Small intestine (tissue), 7 donors: ENCODE measurements around the gene SUN1. TPM values are rescaled to one million over a fixed set of nuclear protein-coding genes. Genes with fewer than 3 reads are reported as not detected.
"Not testable (repeated sequence)": the region's sequence is repeated elsewhere in the genome, so short reads cannot be mapped to it uniquely, and the experiment has no call there.

Experiments used
- DNase-seq, 2 donors: peaks; one replicate each; pipeline versions ENCODE4 v3.0.0 to v3.0.0-alpha.2; 2013
- FAIRE-seq: peaks from 2 replicates; lab custom pipeline; 2012; peaks lifted over from hg19 to GRCh38; lab: Jason Lieb, UNC
- H3K27ac ChIP-seq, 3 donors: one replicate each; pipeline ENCODE4 v1.5.1; 2013; ENCODE audit warnings: low read length in 2 of 3, mild to moderate bottlenecking in 2 of 3, control low read depth in 1 of 3, inconsistent platforms in 1 of 3, low read depth in 1 of 3, moderate library complexity in 1 of 3
- H3K27me3 ChIP-seq, 3 donors: one replicate each; pipeline ENCODE4 v1.6.1; 2013; ENCODE audit warnings: low read length in 3 of 3, inconsistent platforms in 1 of 3; ENCODE audit not compliant: control insufficient read depth in 3 of 3, insufficient read depth in 3 of 3
- H3K36me3 ChIP-seq, 3 donors: one replicate each; pipeline ENCODE4 v1.6.1; 2013; ENCODE audit warnings: low read length in 3 of 3, inconsistent platforms in 1 of 3, low read depth in 1 of 3, mild to moderate bottlenecking in 1 of 3, moderate library complexity in 1 of 3; ENCODE audit not compliant: control insufficient read depth in 3 of 3, insufficient read depth in 2 of 3
- H3K4me1 ChIP-seq, 3 donors: one replicate each; pipeline ENCODE4 v1.6.1; 2013; ENCODE audit warnings: low read length in 2 of 3, inconsistent platforms in 1 of 3, low read depth in 1 of 3, mild to moderate bottlenecking in 1 of 3, moderate library complexity in 1 of 3; ENCODE audit not compliant: control insufficient read depth in 3 of 3, insufficient read depth in 2 of 3
- H3K4me3 ChIP-seq, 3 donors: one replicate each; pipeline ENCODE4 v1.5.1; 2013; ENCODE audit warnings: low read length in 3 of 3, control low read depth in 1 of 3, inconsistent platforms in 1 of 3, low read depth in 1 of 3, mild to moderate bottlenecking in 1 of 3, moderate library complexity in 1 of 3
- H3K9me3 ChIP-seq, 2 donors: one replicate each; pipeline ENCODE4 v1.6.1; 2013; ENCODE audit warnings: low read depth in 1 of 2, low read length in 1 of 2; ENCODE audit not compliant: control insufficient read depth in 2 of 2, insufficient read depth in 1 of 2
- WGBS, 3 donors: extraction: QIAGEN DNeasy Blood & Tissue Kit; methylation state at CpG; one replicate each; pipeline ENCODE4 v1.1.7; 2013; 5-methylcytosine and 5-hydroxymethylcytosine counted together
- polyA plus RNA-seq, 4 donors: library from polyadenylated mRNA; stranded (reverse) in 3 of 4; unstranded in 1 of 4; fragments of 200-250 nt in 3 of 4; fragments of 120-200 nt in 1 of 4; gene quantifications; one replicate each; pipeline versions ENCODE4 v1.2.1 to v1.2.3, GENCODE V29; 2013
- donor health status: healthy with polysubstance abuse.
- donor health status: control.
- donor health status: control.
- donor health status: Bipolar disorder and iron deficiency.
- donor health status: healthy.

The SUN1 gene
- polyA plus RNA-seq, 4 donors, result 41.6 to 105 (median 61.2) TPM

DNA sequence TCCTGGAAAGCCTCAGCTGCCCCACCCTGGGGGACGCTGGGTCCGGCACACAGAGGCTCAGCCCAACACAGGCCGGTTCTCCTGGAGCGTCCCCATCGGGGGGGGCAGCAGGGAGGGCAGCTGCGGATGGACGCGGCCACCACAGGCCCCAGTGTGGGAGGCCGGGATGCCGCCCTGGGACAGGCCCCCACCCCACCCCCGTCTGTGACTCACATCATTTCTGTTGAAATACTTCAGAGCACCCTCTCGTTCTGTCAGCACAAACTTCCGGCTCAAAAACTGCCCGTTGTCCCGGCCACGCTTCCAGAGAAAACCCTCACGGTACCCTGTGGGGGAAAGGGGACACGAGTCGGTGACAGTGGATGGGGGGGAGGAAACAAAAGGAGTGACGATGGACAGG lies 72.6 kb downstream of the SUN1 start:
- no peak for FAIRE-seq
- H3K4me1 ChIP-seq, result peaks cover 0 to 19% (median 0%) of the 10 kb centered on the region in 3 donors
- no peak overlapping the region for H3K4me3 ChIP-seq
- no peaks in the 10 kb centered on the region for H3K27me3 ChIP-seq
- no peak for DNase-seq
- H3K27ac ChIP-seq, result no peak overlapping the region
- H3K36me3 ChIP-seq, result peaks cover 2 to 68% (median 3%) of the 10 kb centered on the region in 3 donors
- 66 to 88% (median 83%) methylated on average over 20 of the region's 20 CpGs for WGBS, 3 donors
- H3K9me3 ChIP-seq, result no peaks in the 10 kb centered on the region

DNA sequence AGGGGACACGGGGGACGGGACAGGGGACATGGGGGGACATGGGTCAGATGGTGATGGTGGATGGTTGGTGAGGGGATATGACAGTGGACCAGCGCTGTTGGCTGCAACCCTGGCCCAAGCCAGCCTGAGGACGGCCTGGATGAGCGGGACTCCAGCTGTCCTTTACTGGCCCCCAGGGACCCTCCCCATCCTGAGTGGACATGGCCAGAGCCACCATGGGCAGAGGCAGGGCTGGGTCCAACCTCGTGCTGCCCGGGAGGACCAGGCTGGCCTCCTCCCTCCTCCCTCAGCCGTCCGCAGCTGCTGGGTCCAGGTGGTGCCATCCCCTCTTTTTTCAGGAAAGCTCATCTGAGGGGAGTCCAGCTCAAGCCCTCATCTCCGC lies 74.5 kb downstream of the SUN1 start:
- Histone ChIP-seq H3K4me1 (peaks cover 0 to 11% (median 0%) of the 10 kb centered on the region in 3 donors), H3K4me3 (no peak overlapping the region), H3K9me3 (no peaks in the 10 kb centered on the region), H3K27ac (no peak overlapping the region), H3K36me3 (peaks cover 2 to 67% (median 3%) of the 10 kb centered on the region in 3 donors), H3K27me3 (peaks cover 0 to 3% (median 0%) of the 10 kb centered on the region in 3 donors)
- FAIRE-seq, result no peak
- DNase-seq, result no peak
- WGBS, 3 donors, result 74 to 93% (median 76%) methylated on average over 8 to 10 of the region's 10 CpGs

DNA sequence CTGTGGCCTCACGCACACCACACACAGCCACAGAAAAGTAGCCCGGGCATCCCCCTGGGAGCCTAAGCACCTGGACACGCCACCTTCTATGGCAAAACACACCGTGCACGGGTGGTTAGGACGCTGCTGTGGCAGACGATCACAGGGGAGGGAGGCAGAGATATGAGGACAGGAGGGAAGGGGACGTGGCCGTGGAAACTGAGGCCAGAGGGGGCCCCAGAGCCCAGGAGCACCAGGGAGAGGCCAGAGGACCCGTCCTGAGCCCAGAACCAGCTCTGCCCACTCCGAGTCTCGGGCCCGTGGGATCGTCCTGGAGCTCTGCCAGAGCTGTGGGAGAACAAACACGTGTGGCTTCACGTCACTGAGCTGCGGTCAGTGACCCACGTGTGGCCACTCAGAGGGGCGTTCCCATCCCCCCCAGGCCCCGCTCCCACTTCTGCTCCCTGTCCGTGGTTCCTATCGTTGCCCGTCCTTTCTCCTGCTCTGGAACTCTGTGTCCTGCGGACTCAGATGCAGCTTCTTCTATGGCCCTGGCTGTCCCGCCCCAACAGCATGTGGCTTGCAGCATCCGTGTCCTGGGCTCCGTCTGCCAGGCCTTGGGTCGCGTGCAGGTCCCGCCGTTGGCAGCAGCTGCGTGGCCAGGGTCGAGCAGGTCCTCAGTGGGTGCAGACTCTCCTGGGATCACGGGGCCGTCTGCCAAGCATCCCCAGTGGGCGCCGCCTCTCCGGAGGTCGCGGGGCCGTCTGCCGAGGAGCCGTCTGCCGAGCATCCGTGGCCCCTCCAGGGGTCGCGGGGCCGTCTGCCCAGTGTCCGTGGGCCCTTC lies 75.1 kb downstream of the SUN1 start:
- FAIRE-seq (no peak), DNase-seq (no peak)
- Histone ChIP-seq H3K27me3 (peaks cover 0 to 3% (median 0%) of the 10 kb centered on the region in 3 donors), H3K9me3 (no peaks in the 10 kb centered on the region), H3K4me3 (no peak overlapping the region), H3K36me3 (peaks cover 2 to 71% (median 3%) of the 10 kb centered on the region in 3 donors), H3K27ac (no peak overlapping the region), H3K4me1 (peaks cover 0 to 8% (median 0%) of the 10 kb centered on the region in 3 donors)
- WGBS, 3 donors, result 78 to 86% (median 85%) methylated on average over 41 to 49 of the region's 49 CpGs

DNA sequence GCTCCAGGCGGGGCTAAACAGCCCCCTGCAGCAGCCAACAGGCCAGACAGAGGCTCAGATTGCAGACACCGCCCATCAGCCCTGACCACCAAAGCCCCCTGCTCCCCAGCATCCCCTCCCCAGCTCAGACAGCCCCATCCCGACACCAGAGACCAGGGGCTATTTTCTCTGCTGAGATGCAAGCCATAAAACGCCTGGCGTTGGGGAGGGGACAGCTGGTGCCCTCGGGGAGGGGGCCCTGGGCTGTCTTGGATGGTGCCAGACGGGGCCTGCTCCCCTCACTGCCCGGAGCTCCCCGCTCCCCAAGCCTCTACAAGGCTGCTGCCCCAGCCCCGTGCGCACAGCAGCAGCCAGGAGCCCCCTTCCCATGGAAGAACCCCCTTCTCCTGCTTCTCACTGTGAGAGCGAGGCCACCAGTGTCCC lies 75.9 kb downstream of the SUN1 start:
- DNase-seq (no peak), FAIRE-seq (no peak)
- no peak overlapping the region for H3K27ac ChIP-seq
- no peaks in the 10 kb centered on the region for H3K9me3 ChIP-seq
- H3K4me1 ChIP-seq, result peaks cover 0 to 8% (median 0%) of the 10 kb centered on the region in 3 donors
- 87 to 89% (median 89%) methylated on average over 9 to 12 of the region's 12 CpGs for WGBS, 3 donors
- H3K36me3 ChIP-seq, result peaks cover 2 to 70% (median 3%) of the 10 kb centered on the region in 3 donors
- peaks cover 0 to 3% (median 0%) of the 10 kb centered on the region in 3 donors for H3K27me3 ChIP-seq
- H3K4me3 ChIP-seq, result no peak overlapping the region

DNA sequence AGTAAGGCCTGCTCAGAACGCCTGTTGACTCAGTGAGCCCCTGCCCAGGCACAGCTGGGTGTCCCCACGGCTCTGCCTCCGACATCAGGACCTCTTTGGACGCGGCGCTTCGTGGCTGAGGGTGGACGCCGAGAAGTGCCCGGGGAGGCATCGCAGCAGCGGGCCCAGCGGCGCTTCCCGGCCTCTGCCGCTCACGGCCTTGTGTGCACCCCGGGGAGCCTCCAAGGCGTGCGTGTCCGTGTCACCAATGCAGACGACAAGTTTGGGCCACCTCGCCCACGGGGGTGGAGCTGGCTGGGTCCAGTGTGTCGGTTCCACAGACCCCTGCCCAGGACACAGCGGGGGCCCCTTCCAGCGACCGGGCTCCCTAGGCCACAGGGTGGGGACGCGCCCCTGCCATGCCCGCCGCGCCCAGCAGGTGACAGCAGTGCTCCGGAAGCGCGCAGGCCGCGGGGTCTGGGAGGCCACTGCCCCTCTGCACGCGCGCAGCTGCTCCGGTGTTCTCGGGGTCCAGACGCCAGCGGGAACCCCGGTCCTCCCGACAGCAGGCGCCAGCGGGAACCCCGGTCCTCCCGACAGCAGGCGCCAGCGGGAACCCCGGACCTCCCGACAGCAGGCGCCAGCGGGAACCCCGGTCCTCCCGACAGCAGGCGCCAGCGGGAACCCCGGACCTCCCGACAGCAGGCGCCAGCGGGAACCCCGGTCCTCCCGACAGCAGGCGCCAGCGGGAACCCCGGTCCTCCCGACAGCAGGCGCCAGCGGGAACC lies 76.5 kb downstream of the SUN1 start:
- H3K27me3 ChIP-seq, FAIRE-seq, H3K27ac ChIP-seq, H3K9me3 ChIP-seq: not testable (repeated sequence)
- Histone ChIP-seq H3K36me3 (peaks cover 2 to 67% (median 3%) of the 10 kb centered on the region in 3 donors), H3K4me3 (peak overlapping the region in 1 of 3 donors; percentile 38), H3K4me1 (peaks cover 0 to 12% (median 0%) of the 10 kb centered on the region in 3 donors)
- peak; percentile 64 to 87 for DNase-seq
- 21 to 48% (median 33%) methylated on average over 36 to 71 of the region's 73 CpGs for WGBS, 3 donors

DNA sequence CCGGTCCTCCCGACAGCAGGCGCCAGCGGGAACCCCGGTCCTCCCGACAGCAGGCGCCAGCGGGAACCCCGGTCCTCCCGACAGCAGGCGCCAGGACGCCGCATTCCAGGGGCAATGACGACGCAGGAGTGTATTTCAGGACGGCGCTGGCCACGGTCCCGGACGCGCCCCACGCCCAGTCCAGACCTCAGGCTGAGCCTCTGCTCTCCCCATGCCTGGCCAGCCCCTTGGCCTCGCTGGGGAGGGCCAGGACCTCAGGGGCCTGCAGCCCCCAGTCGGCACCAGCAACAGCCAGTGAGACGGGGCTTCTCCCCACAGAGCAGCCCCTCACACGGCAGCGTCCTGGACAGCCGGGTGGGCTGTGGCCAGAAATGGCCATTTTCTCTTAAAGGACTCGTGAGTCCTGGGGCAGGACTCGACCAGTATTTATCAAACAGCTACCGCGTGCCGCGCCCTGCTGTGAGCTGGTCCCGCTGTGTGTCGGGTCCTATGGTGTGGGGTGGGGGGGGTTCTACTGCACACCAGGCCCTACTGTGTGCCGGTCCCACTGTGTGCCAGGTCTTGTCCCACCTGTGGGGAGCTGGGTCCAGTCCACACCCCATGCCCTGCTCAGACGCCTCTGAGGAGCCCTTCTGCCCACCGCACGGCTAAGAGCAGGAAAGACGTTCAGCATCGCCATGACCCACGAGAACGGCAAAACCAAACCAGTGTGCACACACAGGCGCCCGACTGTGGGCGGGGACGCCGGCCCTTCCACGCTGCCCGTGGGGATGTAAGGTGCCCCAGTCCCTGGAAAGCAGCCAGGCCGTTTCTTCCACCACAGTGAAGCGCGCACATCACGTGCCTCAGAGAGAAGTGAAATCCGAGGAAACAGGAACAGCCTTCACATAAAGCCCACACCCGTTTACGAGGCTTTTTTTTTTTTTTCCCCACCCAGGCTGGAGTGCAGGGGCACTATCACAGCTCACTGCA lies 77.4 kb downstream of the SUN1 start:
- no peak for FAIRE-seq
- Histone ChIP-seq H3K4me3 (peak overlapping the region in 1 of 3 donors; percentile 7), H3K36me3 (peaks cover 0 to 59% (median 1%) of the 10 kb centered on the region in 3 donors), H3K27me3 (peaks cover 0 to 3% (median 0%) of the 10 kb centered on the region in 3 donors), H3K4me1 (peaks cover 0 to 20% (median 0%) of the 10 kb centered on the region in 3 donors), H3K9me3 (no peaks in the 10 kb centered on the region), H3K27ac (peak overlapping the region in 2 of 3 donors; percentile 35 to 64)
- peak; percentile 59 to 64 for DNase-seq
- 33 to 48% (median 38%) methylated on average over 38 to 57 of the region's 58 CpGs for WGBS, 3 donors

DNA sequence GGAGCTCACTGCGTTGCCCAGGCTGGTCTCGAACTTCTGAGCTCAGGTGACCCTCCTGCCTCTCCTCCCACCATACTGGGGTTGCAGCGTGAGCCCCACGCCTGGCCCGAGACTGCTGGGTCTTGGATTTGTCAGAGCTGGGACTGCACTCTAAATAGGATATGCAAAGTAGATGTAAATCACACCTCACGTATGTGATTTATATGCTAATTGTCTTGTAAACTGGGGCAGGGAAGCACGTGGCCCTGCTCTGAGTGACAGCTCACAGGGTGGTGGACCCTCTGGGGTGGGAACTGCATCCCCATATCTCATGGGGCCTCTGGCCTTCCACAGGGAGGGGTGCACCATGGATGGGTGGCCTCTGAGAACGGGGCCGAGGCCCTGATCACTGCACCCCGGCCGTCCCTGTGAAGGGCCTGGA lies 78.2 kb downstream of the SUN1 start:
- WGBS, 3 donors, result 82 to 88% (median 86%) methylated on average over 11 of the region's 11 CpGs
- no peaks in the 10 kb centered on the region for H3K9me3 ChIP-seq
- peaks cover 0 to 62% (median 0%) of the 10 kb centered on the region in 3 donors for H3K36me3 ChIP-seq
- no peak overlapping the region for H3K4me3 ChIP-seq
- DNase-seq (no peak), FAIRE-seq (no peak)
- H3K27me3 ChIP-seq, result peaks cover 0 to 3% (median 0%) of the 10 kb centered on the region in 3 donors
- no peak overlapping the region for H3K27ac ChIP-seq
- H3K4me1 ChIP-seq, result peaks cover 0 to 28% (median 0%) of the 10 kb centered on the region in 3 donors
